ENCODE data around the gene GPC6.

The GPC6 gene

DNA sequence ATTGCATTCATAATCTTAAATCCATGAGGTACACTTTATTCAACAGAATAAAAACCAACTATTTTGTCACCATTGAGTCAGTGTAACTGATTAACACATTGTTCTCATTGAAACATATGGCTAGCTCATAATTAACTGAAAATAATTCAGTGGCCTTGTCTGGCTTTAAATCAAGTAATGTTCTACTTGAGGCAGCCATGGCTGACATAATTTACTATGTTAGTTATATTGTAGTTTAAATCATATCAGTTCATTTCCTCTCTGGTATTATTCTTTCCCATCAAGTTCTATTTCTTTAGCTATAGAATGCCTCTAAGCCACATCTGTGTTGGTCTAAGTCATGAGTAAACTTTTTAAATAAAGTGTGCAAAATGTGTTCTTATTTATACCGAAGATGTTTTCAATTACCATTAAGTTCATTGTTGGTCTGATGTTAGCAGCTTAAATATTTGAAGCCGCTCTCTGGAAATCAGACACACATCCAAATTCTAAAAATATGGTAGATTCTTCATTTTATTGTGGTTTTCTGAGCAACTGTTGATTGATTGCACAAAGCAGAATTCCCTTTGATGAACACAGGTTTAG lies 393.7 kb downstream of the GPC6 start:
- TF ChIP-seq CTCF (IDR thresholded peaks at IDR 0.05; ENCODE audit: low read depth, low read length) (no peak), MAX (IDR thresholded peaks at IDR 0.05; ENCODE audit: low read depth, low read length) (no peak), POLR2A (IDR thresholded peaks at IDR 0.05; ENCODE audit: extremely low read depth, insufficient read length) (no peak), MYC (IDR thresholded peaks at IDR 0.05; ENCODE audit: low read depth, low read length) (no peak)
- no peak overlapping the region for H3K4me3 ChIP-seq (ENCODE audit: low read depth, low read length)
- no peak for DNase-seq (ENCODE audit: low read depth)

- no peak for DNase-seq (ENCODE audit: low read depth)
- H3K4me3 ChIP-seq (ENCODE audit: low read depth, low read length), result no peak overlapping the region
- TF ChIP-seq MAX (IDR thresholded peaks at IDR 0.05; ENCODE audit: low read depth, low read length) (no peak), CTCF (IDR thresholded peaks at IDR 0.05; ENCODE audit: low read depth, low read length) (no peak), MYC (IDR thresholded peaks at IDR 0.05; ENCODE audit: low read depth, low read length) (no peak), POLR2A (IDR thresholded peaks at IDR 0.05; ENCODE audit: extremely low read depth, insufficient read length) (no peak)
Measured at GRCh38 chr13:93621051-93621450, 394.4 kb downstream of the GPC6 start.

GRCh38 chr13:93621966-93622365 lies 395.4 kb downstream of the GPC6 start:
- DNase-seq (ENCODE audit: low read depth), result no peak
- H3K4me3 ChIP-seq (ENCODE audit: low read depth, low read length), result no peak overlapping the region
- TF ChIP-seq CTCF (IDR thresholded peaks at IDR 0.05; ENCODE audit: low read depth, low read length), result no peak
- no peak for TF ChIP-seq MYC (IDR thresholded peaks at IDR 0.05; ENCODE audit: low read depth, low read length)
- TF ChIP-seq POLR2A (IDR thresholded peaks at IDR 0.05; ENCODE audit: extremely low read depth, insufficient read length), result no peak
- no peak for TF ChIP-seq MAX (IDR thresholded peaks at IDR 0.05; ENCODE audit: low read depth, low read length)

- no peak for TF ChIP-seq POLR2A (IDR thresholded peaks at IDR 0.05; ENCODE audit: extremely low read depth, insufficient read length)
- TF ChIP-seq MAX (IDR thresholded peaks at IDR 0.05; ENCODE audit: low read depth, low read length), result no peak
- TF ChIP-seq CTCF (IDR thresholded peaks at IDR 0.05; ENCODE audit: low read depth, low read length), result no peak
- TF ChIP-seq MYC (IDR thresholded peaks at IDR 0.05; ENCODE audit: low read depth, low read length), result no peak
- DNase-seq (ENCODE audit: low read depth), result no peak
- no peak overlapping the region for H3K4me3 ChIP-seq (ENCODE audit: low read depth, low read length)
Measured at GRCh38 chr13:93624311-93624777, 397.7 kb downstream of the GPC6 start.

GRCh38 chr13:93625536-93625935 lies 398.9 kb downstream of the GPC6 start:
- no peak for DNase-seq (ENCODE audit: low read depth)
- H3K4me3 ChIP-seq (ENCODE audit: low read depth, low read length), result no peak overlapping the region
- no peak for TF ChIP-seq MAX (IDR thresholded peaks at IDR 0.05; ENCODE audit: low read depth, low read length)
- no peak for TF ChIP-seq MYC (IDR thresholded peaks at IDR 0.05; ENCODE audit: low read depth, low read length)
- no peak for TF ChIP-seq CTCF (IDR thresholded peaks at IDR 0.05; ENCODE audit: low read depth, low read length)

Measured in NB4 (cell line).